ENCODE measurements around the gene PHC2.
A peak's percentile ranks its signal among the peaks of the same experiment; 100 is the strongest.

The PHC2 gene

GRCh38 chr1:33381977-33382376 lies 48.9 kb downstream of the PHC2 start:
- DNase-seq (ENCODE audit: low read depth) = no peak
- TF ChIP-seq MAX (IDR thresholded peaks at IDR 0.05; ENCODE audit: low read depth, low read length) = no peak
- H3K4me3 ChIP-seq (ENCODE audit: low read depth, low read length) = no peak overlapping the region

- no peak for DNase-seq (ENCODE audit: low read depth)
- TF ChIP-seq CTCF (IDR thresholded peaks at IDR 0.05; ENCODE audit: low read depth, low read length) (no peak), MAX (IDR thresholded peaks at IDR 0.05; ENCODE audit: low read depth, low read length) (no peak), MYC (IDR thresholded peaks at IDR 0.05; ENCODE audit: low read depth, low read length) (no peak), POLR2A (IDR thresholded peaks at IDR 0.05; ENCODE audit: extremely low read depth, insufficient read length) (no peak)
- no peak overlapping the region for H3K4me3 ChIP-seq (ENCODE audit: low read depth, low read length)
Measured at GRCh38 chr1:33380811-33381210, 50.1 kb downstream of the PHC2 start.

GRCh38 chr1:33379631-33380354 lies 51.1 kb downstream of the PHC2 start:
- TF ChIP-seq MAX (IDR thresholded peaks at IDR 0.05; ENCODE audit: low read depth, low read length) = no peak
- TF ChIP-seq MYC (IDR thresholded peaks at IDR 0.05; ENCODE audit: low read depth, low read length) = no peak
- no peak for TF ChIP-seq CTCF (IDR thresholded peaks at IDR 0.05; ENCODE audit: low read depth, low read length)
- no peak for TF ChIP-seq POLR2A (IDR thresholded peaks at IDR 0.05; ENCODE audit: extremely low read depth, insufficient read length)
- DNase-seq (ENCODE audit: low read depth) = peak; percentile 40
- no peak overlapping the region for H3K4me3 ChIP-seq (ENCODE audit: low read depth, low read length)

GRCh38 chr1:33378976-33379375 lies 51.9 kb downstream of the PHC2 start:
- TF ChIP-seq MAX (IDR thresholded peaks at IDR 0.05; ENCODE audit: low read depth, low read length) (no peak), MYC (IDR thresholded peaks at IDR 0.05; ENCODE audit: low read depth, low read length) (no peak), CTCF (IDR thresholded peaks at IDR 0.05; ENCODE audit: low read depth, low read length) (no peak), POLR2A (IDR thresholded peaks at IDR 0.05; ENCODE audit: extremely low read depth, insufficient read length) (no peak)
- no peak overlapping the region for H3K4me3 ChIP-seq (ENCODE audit: low read depth, low read length)
- DNase-seq (ENCODE audit: low read depth) = no peak

- no peak for DNase-seq (ENCODE audit: low read depth)
- TF ChIP-seq CTCF (IDR thresholded peaks at IDR 0.05; ENCODE audit: low read depth, low read length) = no peak
- TF ChIP-seq POLR2A (IDR thresholded peaks at IDR 0.05; ENCODE audit: extremely low read depth, insufficient read length) = no peak
- H3K4me3 ChIP-seq (ENCODE audit: low read depth, low read length) = no peak overlapping the region
Measured at GRCh38 chr1:33378524-33378923, 52.4 kb downstream of the PHC2 start.

GRCh38 chr1:33377756-33378155 lies 53.1 kb downstream of the PHC2 start:
- DNase-seq (ENCODE audit: low read depth) = no peak
- no peak overlapping the region for H3K4me3 ChIP-seq (ENCODE audit: low read depth, low read length)
- no peak for TF ChIP-seq MYC (IDR thresholded peaks at IDR 0.05; ENCODE audit: low read depth, low read length)
- TF ChIP-seq CTCF (IDR thresholded peaks at IDR 0.05; ENCODE audit: low read depth, low read length) = no peak
- TF ChIP-seq MAX (IDR thresholded peaks at IDR 0.05; ENCODE audit: low read depth, low read length) = no peak
- no peak for TF ChIP-seq POLR2A (IDR thresholded peaks at IDR 0.05; ENCODE audit: extremely low read depth, insufficient read length)

All from NB4 (cell line).